Amygdala (tissue), 56 donors: ENCODE data around the gene TGM1.
A peak's percentile ranks its signal among the peaks of the same experiment; 100 is the strongest.
"Not testable (repeated sequence)": the region's sequence is repeated elsewhere in the genome, so short reads cannot be mapped to it uniquely, and the experiment has no call there.

Experiments used
- DNase-seq, 56 donors: peaks; one replicate each; lab custom pipeline; 2025; lab: John Stamatoyannopoulos, UW

The TGM1 gene

GRCh38 chr14:24213866-24214662, 48.9 kb downstream of the TGM1 start:
- no peak for DNase-seq

- peak; percentile 55 to 95 (median 87) for DNase-seq
These were observed 49.8 kb downstream of the TGM1 start, which contains the start of gene CHMP4A for GRCh38 chr14:24212924-24213865. Gene CHMP4A (minus strand): TSS chr14:24213488. CDS start chr14:24213439, 49 bp downstream.

GRCh38 chr14:24211311-24211710, 51.7 kb downstream of the TGM1 start:
- no peak for DNase-seq

GRCh38 chr14:24207625-24208024, 55.4 kb downstream of the TGM1 start:
- no peak for DNase-seq

DNA sequence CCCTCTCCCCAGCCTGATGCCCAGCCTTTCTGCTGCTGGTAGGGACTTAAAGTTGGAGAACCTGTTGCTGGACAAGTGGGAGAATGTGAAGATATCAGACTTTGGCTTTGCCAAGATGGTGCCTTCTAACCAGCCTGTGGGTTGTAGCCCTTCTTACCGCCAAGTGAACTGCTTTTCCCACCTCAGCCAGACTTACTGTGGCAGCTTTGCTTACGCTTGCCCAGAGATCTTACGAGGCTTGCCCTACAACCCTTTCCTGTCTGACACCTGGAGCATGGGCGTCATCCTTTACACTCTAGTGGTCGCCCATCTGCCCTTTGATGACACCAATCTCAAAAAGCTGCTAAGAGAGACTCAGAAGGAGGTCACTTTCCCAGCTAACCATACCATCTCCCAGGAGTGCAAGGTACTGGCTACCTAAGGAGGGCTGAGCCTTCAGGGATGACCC, 55.8 kb downstream of the TGM1 start:
- no peak for DNase-seq

GRCh38 chr14:24206260-24207103, 56.5 kb downstream of the TGM1 start:
- DNase-seq, result no peak

- no peak for DNase-seq
These were observed 58.5 kb downstream of the TGM1 start for GRCh38 chr14:24204163-24205146.

GRCh38 chr14:24203249-24203886, 59.6 kb downstream of the TGM1 start:
- DNase-seq, result not testable (repeated sequence)

GRCh38 chr14:24202538-24202937, 60.4 kb downstream of the TGM1 start:
- not testable (repeated sequence) for DNase-seq
